Measurements from ENCODE around the gene DIS3L.

DNA sequence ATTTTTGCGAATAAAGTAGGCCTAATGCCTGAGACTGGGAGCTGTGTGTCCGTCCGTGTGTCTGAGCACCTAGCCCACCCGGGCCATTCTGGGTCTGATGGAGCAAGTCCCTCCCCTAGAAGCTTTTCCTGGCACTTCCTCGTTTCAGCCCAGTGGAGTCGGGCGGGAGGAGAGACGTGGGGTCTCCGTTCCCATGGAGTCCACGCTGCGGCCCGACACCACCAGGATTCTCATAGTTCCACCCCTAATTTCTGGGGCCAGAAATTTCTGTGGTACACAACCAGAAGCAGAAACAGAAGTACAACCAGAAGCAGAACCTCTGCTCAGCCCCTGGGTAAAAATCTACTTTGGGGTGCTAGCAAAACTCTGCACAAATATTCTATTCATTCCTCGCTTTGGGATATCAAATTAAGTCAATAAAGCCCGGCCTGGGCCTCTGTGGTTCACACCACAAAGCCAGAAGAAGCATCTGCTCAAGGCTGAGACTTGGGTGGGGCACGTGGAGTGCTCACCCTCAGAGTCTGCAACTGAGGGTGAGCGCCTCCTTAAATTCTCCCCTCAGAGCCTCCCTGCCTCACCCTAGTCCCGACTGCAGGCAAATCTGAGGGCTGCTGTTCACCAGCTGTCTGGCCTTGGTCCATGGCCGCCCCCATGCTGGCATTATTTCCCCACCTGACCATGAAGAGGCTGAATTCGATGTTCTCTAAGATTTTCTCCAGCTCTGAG lies 38.3 kb upstream of the DIS3L start:
- TF ChIP-seq EZH2 (IDR thresholded peaks at IDR 0.05; ENCODE audit: borderline replicate concordance, low read depth, low read length, severe bottlenecking) (no peak), POLR2A (IDR thresholded peaks at IDR 0.05; ENCODE audit: low read depth, low read length) (no peak), POLR2AphosphoS5 (IDR thresholded peaks at IDR 0.05; ENCODE audit: insufficient read depth, low read depth, low read length) (no peak), MAX (IDR thresholded peaks at IDR 0.05; ENCODE audit: insufficient read depth, insufficient read length) (no peak), MYC (IDR thresholded peaks at IDR 0.05; ENCODE audit: low read depth, low read length) (no peak), JUN (IDR thresholded peaks at IDR 0.05; ENCODE audit: borderline replicate concordance, insufficient read depth, insufficient read length, low read depth) (no peak), GATA2 (IDR thresholded peaks at IDR 0.05; ENCODE audit: insufficient read depth, insufficient read length, low read depth, low read length) (no peak)
- TF ChIP-seq, protein P1, sequence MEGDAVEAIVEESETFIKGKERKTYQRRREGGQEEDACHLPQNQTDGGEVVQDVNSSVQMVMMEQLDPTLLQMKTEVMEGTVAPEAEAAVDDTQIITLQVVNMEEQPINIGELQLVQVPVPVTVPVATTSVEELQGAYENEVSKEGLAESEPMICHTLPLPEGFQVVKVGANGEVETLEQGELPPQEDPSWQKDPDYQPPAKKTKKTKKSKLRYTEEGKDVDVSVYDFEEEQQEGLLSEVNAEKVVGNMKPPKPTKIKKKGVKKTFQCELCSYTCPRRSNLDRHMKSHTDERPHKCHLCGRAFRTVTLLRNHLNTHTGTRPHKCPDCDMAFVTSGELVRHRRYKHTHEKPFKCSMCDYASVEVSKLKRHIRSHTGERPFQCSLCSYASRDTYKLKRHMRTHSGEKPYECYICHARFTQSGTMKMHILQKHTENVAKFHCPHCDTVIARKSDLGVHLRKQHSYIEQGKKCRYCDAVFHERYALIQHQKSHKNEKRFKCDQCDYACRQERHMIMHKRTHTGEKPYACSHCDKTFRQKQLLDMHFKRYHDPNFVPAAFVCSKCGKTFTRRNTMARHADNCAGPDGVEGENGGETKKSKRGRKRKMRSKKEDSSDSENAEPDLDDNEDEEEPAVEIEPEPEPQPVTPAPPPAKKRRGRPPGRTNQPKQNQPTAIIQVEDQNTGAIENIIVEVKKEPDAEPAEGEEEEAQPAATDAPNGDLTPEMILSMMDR (IDR thresholded peaks at IDR 0.05; ENCODE audit: extremely low read depth in 1 of 2, insufficient read depth in 1 of 2, low read depth in 1 of 2, low read length in 2 of 2), result no peak
